HepG2 (cell line): Measurements from ENCODE around the gene MYO1E. TPM values are rescaled to one million over a fixed set of nuclear protein-coding genes. Genes with fewer than 3 reads are reported as not detected.

ENCODE experiments used
- ATAC-seq: fragments of 200-7000 bp; cut with Tn5 transposase; 3 replicates; pipeline ENCODE4 v1.9.1; 2020; ENCODE audit warnings: mild to moderate bottlenecking, moderate library complexity
- BruUV-seq: library from RNA; stranded (reverse); fragments of 400-500 nt; replicated peaks from 2 replicates; lab custom pipeline; 2021; lab: Mats Ljungman, UMichigan
- CTCF ChIA-PET: fragments of 300-600 bp; formaldehyde crosslinking; extraction: SDS; loops from one replicate; lab custom pipeline; 2021; ENCODE audit warnings: low total read pairs, inconsistent platforms, low intra/inter-chr PET ratio; lab: Yijun Ruan, JAX
- POLR2A ChIA-PET: fragments of 350-600 bp; sonication (Branson Sonifier 250); formaldehyde crosslinking; loops from one replicate; lab custom pipeline; 2020; ENCODE audit warnings: antibody characterized with exemption, inconsistent platforms; lab: Yijun Ruan, JAX
- DNase-seq: peaks from one replicate; pipeline ENCODE4 v3.0.0-alpha.2; 2015; ENCODE audit warnings: low spot score
- FAIRE-seq: peaks from 3 replicates; lab custom pipeline; 2011; peaks lifted over from hg19 to GRCh38; lab: Jason Lieb, UNC
- H2AFZ ChIP-seq: one replicate; pipeline ENCODE4 v1.6.1; 2011; ENCODE audit warnings: low read length, inconsistent platforms
- H3K27ac ChIP-seq: fragments of 300-600 bp; 3 replicates; pipeline ENCODE4 v1.8.0; 2011; ENCODE audit warnings: mixed run types, mild to moderate bottlenecking, mixed read lengths, low read length, inconsistent platforms; ENCODE audit not compliant: insufficient read depth; ENCODE audit errors: extremely low read length
- H3K27me3 ChIP-seq, 2 experiments: fragments of 200-600 bp in 1 of 2; 2 replicates in 1 of 2; 3 replicates in 1 of 2; pipeline versions ENCODE4 v1.6.0 to v1.8.0; 2011; ENCODE audit warnings: low read length in 2 of 2, mild to moderate bottlenecking in 2 of 2, moderate library complexity in 2 of 2, inconsistent platforms in 1 of 2; ENCODE audit not compliant: insufficient read depth in 2 of 2, control insufficient read depth in 1 of 2
- H3K36me3 ChIP-seq, 2 experiments: fragments of 200-600 bp in 1 of 2; replicated peaks in 1 of 2; 2 replicates in 1 of 2; 3 replicates in 1 of 2; pipeline versions ENCODE4 v1.5.1 to v1.8.0; 2011; ENCODE audit warnings: low read length in 2 of 2, inconsistent platforms in 1 of 2; ENCODE audit not compliant: insufficient read depth in 2 of 2, control insufficient read depth in 1 of 2
- H3K4me1 ChIP-seq: 2 replicates; pipeline ENCODE4 v1.5.1; 2012; ENCODE audit warnings: low read length, inconsistent platforms; ENCODE audit not compliant: insufficient read depth
- H3K4me2 ChIP-seq: 2 replicates; pipeline ENCODE4 v1.6.0; 2011; ENCODE audit warnings: low read depth, low read length, inconsistent platforms
- H3K4me3 ChIP-seq, 3 experiments: fragments of 200-600 bp in 1 of 3; sonication (generic), shearing (Covaris generic) in 1 of 3; replicated peaks in 1 of 3; 2 replicates each; pipeline ENCODE4 v1.5.1; 2011 to 2016; ENCODE audit warnings: low read length in 3 of 3, inconsistent platforms in 2 of 3, low read depth in 2 of 3, mild to moderate bottlenecking in 2 of 3, control low read depth in 1 of 3, mixed read lengths in 1 of 3; ENCODE audit not compliant: insufficient read depth in 1 of 3
- H3K79me2 ChIP-seq: one replicate; pipeline ENCODE4 v1.6.1; 2011; ENCODE audit warnings: low read length, inconsistent platforms; ENCODE audit not compliant: insufficient read depth
- H3K9ac ChIP-seq: 2 replicates; pipeline ENCODE4 v1.6.0; 2011; ENCODE audit warnings: mild to moderate bottlenecking, low read depth, low read length, inconsistent platforms; ENCODE audit not compliant: insufficient read depth
- H3K9me3 ChIP-seq: 2 replicates; pipeline ENCODE4 v1.5.1; 2012; ENCODE audit warnings: mild to moderate bottlenecking, low read length
- H4K20me1 ChIP-seq: 2 replicates; pipeline ENCODE4 v1.6.0; 2011; ENCODE audit warnings: inconsistent platforms, mild to moderate bottlenecking, low read length, moderate library complexity; ENCODE audit not compliant: insufficient read depth
- AGO2 ChIP-seq: fragments of 200-400 bp; formaldehyde crosslinking; optimal IDR thresholded peaks from 2 replicates; pipeline ENCODE3; 2017; ENCODE audit warnings: mild to moderate bottlenecking, low read depth, low read length, moderate library complexity
- ARID4A ChIP-seq: sonication (generic); formaldehyde crosslinking; IDR thresholded peaks from 2 replicates; pipeline ENCODE4 v1.5.0; 2020; ENCODE audit warnings: mild to moderate bottlenecking, missing genetic modification reagents, borderline replicate concordance
- GMEB2 ChIP-seq: IDR thresholded peaks from 2 replicates; pipeline ENCODE4 v1.6.1; 2016; ENCODE audit warnings: missing biosample characterization, missing genetic modification reagents, low read depth
- IKZF4 ChIP-seq: sonication (generic); formaldehyde crosslinking; IDR thresholded peaks from 2 replicates; pipeline ENCODE4 v1.5.1; 2020; ENCODE audit warnings: borderline replicate concordance, mild to moderate bottlenecking, low read depth, missing genetic modification reagents; ENCODE audit errors: not compliant biosample characterization
- POLR2G ChIP-seq: fragments of 200-400 bp; formaldehyde crosslinking; IDR thresholded peaks from 2 replicates; pipeline ENCODE4 v1.6.1; 2018; ENCODE audit warnings: mild to moderate bottlenecking, low read depth, low read length, moderate library complexity
- ZFP37 ChIP-seq: sonication (generic); formaldehyde crosslinking; IDR thresholded peaks from 2 replicates; pipeline ENCODE4 v1.4.0; 2020; ENCODE audit warnings: missing genetic modification reagents, borderline replicate concordance
- ZNF17 ChIP-seq: sonication (generic); formaldehyde crosslinking; IDR thresholded peaks from 2 replicates; pipeline ENCODE4 v1.5.0; 2020; ENCODE audit warnings: mild to moderate bottlenecking, missing genetic modification reagents
- ZNF331 ChIP-seq: sonication (generic); formaldehyde crosslinking; IDR thresholded peaks from 2 replicates; pipeline ENCODE4 v1.4.0; 2020; ENCODE audit warnings: missing genetic modification reagents
- ZNF33B ChIP-seq: sonication (generic); formaldehyde crosslinking; IDR thresholded peaks from 2 replicates; pipeline ENCODE4 v1.5.1; 2020; ENCODE audit warnings: mild to moderate bottlenecking, missing genetic modification reagents
- ZNF362 ChIP-seq: sonication (generic); formaldehyde crosslinking; IDR thresholded peaks from 2 replicates; pipeline ENCODE4 v1.4.0; 2020; ENCODE audit warnings: missing genetic modification reagents, mild to moderate bottlenecking, borderline replicate concordance
- ZNF432 ChIP-seq: sonication (generic); formaldehyde crosslinking; IDR thresholded peaks from 2 replicates; pipeline ENCODE4 v1.5.0; 2020; ENCODE audit warnings: missing genetic modification reagents, mild to moderate bottlenecking, borderline replicate concordance
- WGBS: methylation state at CpG from one replicate; pipeline ENCODE4 v1.1.6; 2017; ENCODE audit warnings: low lambda C conversion rate; 5-methylcytosine and 5-hydroxymethylcytosine counted together
- in situ Hi-C: cut with HindIII; loops from 2 replicates; pipeline ENCODE4 v1.10.0; 2017; ENCODE audit warnings: low pct_unique_long_range_greater_than_20kb; ENCODE audit not compliant: extremely low pct_ligation_motif_present
- intact Hi-C: fragments of 100-400 bp; cut with micrococcal nuclease; formaldehyde crosslinking; loops from one replicate; pipeline ENCODE4 v1.10.0; 2022; ENCODE audit not compliant: unreplicated experiment
- polyA plus RNA-seq, 8 experiments: library from polyadenylated mRNA; depleted of rRNA in 3 of 8; stranded (reverse) in 7 of 8; unstranded in 1 of 8; fragments of >200 nt; fragmentation: Illumina TruSeq in 4 of 8; extraction: Trizol in 4 of 8; gene quantifications; 2 replicates each; pipeline versions ENCODE4 v1.2.1 to v1.2.3, GENCODE V29; 2011 to 2016; ENCODE audit warnings: low read depth in 4 of 8, missing spikeins in 1 of 8, mixed read lengths in 1 of 8; ENCODE audit not compliant: insufficient read depth in 1 of 8
- total RNA-seq, 5 experiments: library from RNA; depleted of rRNA; stranded (reverse); fragments of >200 nt; fragmentation: Illumina TruSeq; extraction: Trizol; gene quantifications; 2 replicates each; pipeline ENCODE4 v1.2.3, GENCODE V29; 2016; ENCODE audit warnings: low read depth in 1 of 5
- TF ChIP-seq, protein P1 (sequence below): sonication (generic); formaldehyde crosslinking; IDR thresholded peaks from 2 replicates; pipeline ENCODE4 v1.4.0; 2020; ENCODE audit warnings: missing genetic modification reagents

The MYO1E gene
- total and polyA plus RNA-seq, 2 of the 13 experiments (the other 11 are each of a cell fraction or from before 2014, with no cell fraction given) = 15.7 to 25.1 TPM

GRCh38 chr15:59104912-59105732 is 267.5 kb downstream of the MYO1E start, which contains the start of gene CCNB2:
CCNB2 (plus strand) TSS chr15:59105146; CDS start chr15:59105269, 123 bp downstream.
- peak within 1 kb of the TSS; percentile 99 for H2AFZ ChIP-seq
- ChIA-PET POLR2A (no interaction called here), CTCF (no interaction called here)
- H3K4me3 ChIP-seq = peak within 1 kb of the TSS; percentile 84 to 96 (median 84)
- peak; percentile 92 for DNase-seq
- intact Hi-C loops = loop anchor here (10.0 kb wide), 1 partner anchor 120 kb away; the partner anchor contains the start of gene RNF111
- H3K36me3 ChIP-seq = peaks cover 1 to 27% of the 10 kb centered on the region in 2 experiments; a peak in 4 of 5 replicates
- peaks cover 29% of the 10 kb centered on the region for H3K4me1 ChIP-seq
- under 1% methylated on average over 21 of the region's 57 CpGs for WGBS
- no peaks in the 10 kb centered on the region for H4K20me1 ChIP-seq
- FAIRE-seq = peak; percentile 75
- peaks cover 34% of the 10 kb centered on the region for H3K79me2 ChIP-seq
- no TSS peak for BruUV-seq
- H3K9ac ChIP-seq = peak within 1 kb of the TSS; percentile 86
- H3K9me3 ChIP-seq = no peaks in the 10 kb centered on the region
- no peaks in the 10 kb centered on the region for H3K27me3 ChIP-seq
- peak within 1 kb of the TSS; percentile 89 for H3K4me2 ChIP-seq
- peak within 1 kb of the TSS; percentile 86 for H3K27ac ChIP-seq
- ATAC-seq = peak; percentile 99
- in situ Hi-C loops = no loop called here
- peak; percentile 100 for TF ChIP-seq ARID4A
- no peak for TF ChIP-seq ZNF432 (CRISPR knock-in tag)
- TF ChIP-seq ZNF362 (CRISPR knock-in tag) = peak; percentile 88
- no peak for TF ChIP-seq GMEB2 (CRISPR knock-in tag)
- TF ChIP-seq, protein P1, sequence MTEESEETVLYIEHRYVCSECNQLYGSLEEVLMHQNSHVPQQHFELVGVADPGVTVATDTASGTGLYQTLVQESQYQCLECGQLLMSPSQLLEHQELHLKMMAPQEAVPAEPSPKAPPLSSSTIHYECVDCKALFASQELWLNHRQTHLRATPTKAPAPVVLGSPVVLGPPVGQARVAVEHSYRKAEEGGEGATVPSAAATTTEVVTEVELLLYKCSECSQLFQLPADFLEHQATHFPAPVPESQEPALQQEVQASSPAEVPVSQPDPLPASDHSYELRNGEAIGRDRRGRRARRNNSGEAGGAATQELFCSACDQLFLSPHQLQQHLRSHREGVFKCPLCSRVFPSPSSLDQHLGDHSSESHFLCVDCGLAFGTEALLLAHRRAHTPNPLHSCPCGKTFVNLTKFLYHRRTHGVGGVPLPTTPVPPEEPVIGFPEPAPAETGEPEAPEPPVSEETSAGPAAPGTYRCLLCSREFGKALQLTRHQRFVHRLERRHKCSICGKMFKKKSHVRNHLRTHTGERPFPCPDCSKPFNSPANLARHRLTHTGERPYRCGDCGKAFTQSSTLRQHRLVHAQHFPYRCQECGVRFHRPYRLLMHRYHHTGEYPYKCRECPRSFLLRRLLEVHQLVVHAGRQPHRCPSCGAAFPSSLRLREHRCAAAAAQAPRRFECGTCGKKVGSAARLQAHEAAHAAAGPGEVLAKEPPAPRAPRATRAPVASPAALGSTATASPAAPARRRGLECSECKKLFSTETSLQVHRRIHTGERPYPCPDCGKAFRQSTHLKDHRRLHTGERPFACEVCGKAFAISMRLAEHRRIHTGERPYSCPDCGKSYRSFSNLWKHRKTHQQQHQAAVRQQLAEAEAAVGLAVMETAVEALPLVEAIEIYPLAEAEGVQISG (CRISPR knock-in tag) = peak; percentile 62; the same call in 1 of the 2 replicates
- no peak for TF ChIP-seq ZNF17 (CRISPR knock-in tag)
- TF ChIP-seq ZNF331 (CRISPR knock-in tag) = 0 out of 2 replicates have a peak, but pooled peaks have one; percentile 19
- TF ChIP-seq POLR2G = peak; percentile 84
- TF ChIP-seq IKZF4 = peak; percentile 66
- TF ChIP-seq AGO2 = peak; percentile 76
- TF ChIP-seq ZNF33B (CRISPR knock-in tag) = no peak
- TF ChIP-seq ZFP37 = 0 out of 2 replicates have a peak, but pooled peaks have one; percentile 23
